Activated CD4-positive, alpha-beta T cell treated with anti-CD3 and anti-CD28 coated beads, Interleukin-2, amount 10 ng/mL, durations not matched to agents 24 days and 14 days (primary cell): ENCODE results near the gene PNLDC1. TPM values are rescaled to one million over a fixed set of nuclear protein-coding genes. Genes with fewer than 3 reads are reported as not detected.
"Not testable (repeated sequence)": the region's sequence is repeated elsewhere in the genome, so short reads cannot be mapped to it uniquely, and the experiment has no call there.

ENCODE experiments used
- DNase-seq: peaks from one replicate; pipeline ENCODE4 v3.0.0; 2022
- H3K27ac Mint-ChIP-seq: one replicate; pipeline ENCODE4 v1.8.0; 2022; ENCODE audit warnings: mild to moderate bottlenecking, mixed read lengths
- H3K27me3 Mint-ChIP-seq: one replicate; pipeline ENCODE4 v1.8.0; 2022; ENCODE audit warnings: mixed read lengths
- H3K36me3 Mint-ChIP-seq: one replicate; pipeline ENCODE4 v1.8.0; 2022; ENCODE audit warnings: low read depth, mild to moderate bottlenecking, mixed read lengths
- H3K4me1 Mint-ChIP-seq: one replicate; pipeline ENCODE4 v1.8.0; 2021; ENCODE audit warnings: mixed read lengths
- H3K4me3 Mint-ChIP-seq: one replicate; pipeline ENCODE4 v1.8.0; 2022; ENCODE audit warnings: mild to moderate bottlenecking, moderate library complexity, mixed read lengths
- H3K9me3 Mint-ChIP-seq: one replicate; pipeline ENCODE4 v1.8.0; 2021; ENCODE audit warnings: mixed read lengths
- intact Hi-C: fragments of 100-400 bp; cut with micrococcal nuclease; formaldehyde crosslinking; loops from one replicate; pipeline ENCODE4 v1.15.1; 2023
- total RNA-seq: library from RNA; stranded (reverse); gene quantifications from 2 replicates; pipeline ENCODE4 v1.2.3, GENCODE V29; 2022

Gene PNLDC1
- total RNA-seq, 1 donor from 2014 or later, result 0.40 TPM

- H3K27ac Mint-ChIP-seq, H3K4me3 Mint-ChIP-seq: not testable (repeated sequence)
- intact Hi-C loops, result loop anchor here (1.0 to 5.0 kb wide), 3 partner anchors 78 to 594 kb away; no protein-coding TSS in a partner anchor
Measured at GRCh38 chr6:159863341-159863740, 63.3 kb downstream of the PNLDC1 start.

GRCh38 chr6:159865226-159865920 lies 65.3 kb downstream of the PNLDC1 start:
- no peak overlapping the region for H3K4me3 Mint-ChIP-seq
- peaks cover 13% of the 10 kb centered on the region for H3K4me1 Mint-ChIP-seq
- intact Hi-C loops, result no loop called here
- H3K36me3 Mint-ChIP-seq, result no peaks in the 10 kb centered on the region
- H3K9me3 Mint-ChIP-seq, result no peaks in the 10 kb centered on the region
- H3K27me3 Mint-ChIP-seq, result peaks cover 12% of the 10 kb centered on the region
- no peak overlapping the region for H3K27ac Mint-ChIP-seq
- no peak for DNase-seq

More at GRCh38 chr6:159863341-159863740, 63.3 kb downstream of the PNLDC1 start:
- H3K27me3 Mint-ChIP-seq, result peaks cover 15% of the 10 kb centered on the region
- peak; percentile 75 for DNase-seq
- H3K4me1 Mint-ChIP-seq, result peaks cover 13% of the 10 kb centered on the region
- not testable (repeated sequence) for H3K36me3 Mint-ChIP-seq, H3K9me3 Mint-ChIP-seq

- no peaks in the 10 kb centered on the region for H3K9me3 Mint-ChIP-seq
- H3K27ac Mint-ChIP-seq, result no peak overlapping the region
- intact Hi-C loops, result no loop called here
- no peak for DNase-seq
- H3K27me3 Mint-ChIP-seq, result peaks cover 9% of the 10 kb centered on the region
- H3K4me3 Mint-ChIP-seq, result no peak overlapping the region
- H3K4me1 Mint-ChIP-seq, result peaks cover 13% of the 10 kb centered on the region
- no peaks in the 10 kb centered on the region for H3K36me3 Mint-ChIP-seq
Measured at GRCh38 chr6:159866286-159867247, 66.5 kb downstream of the PNLDC1 start.

Other genes starting within 250 kb of the PNLDC1 start
- gene SOD2, start 107.0 kb upstream of the PNLDC1 start, total RNA-seq, result 83.0 and 88.3 TPM in 2 replicates
- gene WTAP, start 72.8 kb upstream of the PNLDC1 start, total RNA-seq, result 107 and 109 TPM in 2 replicates
- 85.3 and 88.2 TPM in 2 replicates for gene ACAT2, start 38.2 kb upstream of the PNLDC1 start, total RNA-seq
- gene TCP1, start 10.7 kb upstream of the PNLDC1 start, total RNA-seq, result 528 and 531 TPM in 2 replicates
- gene MRPL18, start 9.8 kb upstream of the PNLDC1 start, total RNA-seq, result 106 and 112 TPM in 2 replicates
- gene MAS1, start 90.7 kb downstream of the PNLDC1 start, total RNA-seq, result not detected in 2 replicates
- gene IGF2R, start 168.8 kb downstream of the PNLDC1 start, total RNA-seq, result 75.1 and 77.9 TPM in 2 replicates